Measurements from ENCODE around the gene INSYN2A. TPM values are rescaled to one million over a fixed set of nuclear protein-coding genes. Genes with fewer than 3 reads are reported as not detected.

Gene INSYN2A
- total and polyA plus RNA-seq, 2 donors (not counting 3 experiments of a cell fraction or from before 2014, with no cell fraction given): 0.04 to 0.07 TPM

- Histone ChIP-seq H3K4me2 (ENCODE audit: insufficient read depth, low read length) (no peak overlapping the region), H3K4me3 (replicated peaks in 1 of 3; ENCODE audit: insufficient read depth in 1 of 3, low read depth in 1 of 3, low read length in 3 of 3) (no peak overlapping the region), H3K79me2 (ENCODE audit: control insufficient read depth, insufficient read depth, low read length) (no peaks in the 10 kb centered on the region), H3K27me3 (ENCODE audit: control insufficient read depth in 2 of 2, insufficient read depth in 2 of 2, low read length in 2 of 2) (no peaks in the 10 kb centered on the region), H2AFZ (ENCODE audit: low read depth, low read length) (no peak overlapping the region), H3K36me3 (ENCODE audit: control insufficient read depth in 2 of 2, extremely low read depth in 1 of 2, insufficient read depth in 2 of 2, low read length in 2 of 2) (peaks cover 0 to 2% of the 10 kb centered on the region in 2 experiments), H3K27ac (ENCODE audit: insufficient read depth, low read depth, low read length) (no peak overlapping the region), H3K4me1 (ENCODE audit: control insufficient read depth, extremely low read depth, insufficient read depth, low read length) (no peaks in the 10 kb centered on the region), H3K9ac (replicated peaks; ENCODE audit: extremely low read depth, insufficient read depth, low read length) (no peak overlapping the region), H3K9me1 (replicated peaks; ENCODE audit: control insufficient read depth, extremely low read depth, insufficient read depth, low read length) (no peaks in the 10 kb centered on the region), H4K20me1 (replicated peaks; ENCODE audit: control insufficient read depth, extremely low read depth, insufficient read depth, low read length) (peaks cover 5% of the 10 kb centered on the region), H3K9me3 (replicated peaks; ENCODE audit: control insufficient read depth, insufficient read depth, low read length) (no peaks in the 10 kb centered on the region)
- ChIA-PET POLR2A (no interaction called here), CTCF (no interaction called here)
- no TSS peak for BruUV-seq (replicated peaks)
- intact Hi-C loops (cut with micrococcal nuclease) (no loop called here), dilution Hi-C loops (cut with MboI; ENCODE audit: extremely low pct_ligation_motif_present, low sequenced_read_pairs) (no loop called here)
- no peak for FAIRE-seq
- TF ChIP-seq POLR2AphosphoS5 (IDR thresholded peaks at IDR 0.05; ENCODE audit: insufficient read depth, low read depth, low read length): no peak
- TF ChIP-seq EZH2 (IDR thresholded peaks at IDR 0.05; ENCODE audit: borderline replicate concordance, low read depth, low read length, severe bottlenecking): no peak
- no peak for TF ChIP-seq JUN (IDR thresholded peaks at IDR 0.05; ENCODE audit: borderline replicate concordance, insufficient read depth, insufficient read length, low read depth)
- no peak for TF ChIP-seq CTCF (IDR thresholded peaks at IDR 0.05; ENCODE audit: extremely low read depth in 1 of 2, insufficient read depth in 1 of 2, low read depth in 1 of 2, low read length in 2 of 2)
- TF ChIP-seq MYC (IDR thresholded peaks at IDR 0.05; ENCODE audit: low read depth, low read length): no peak
- TF ChIP-seq POLR2A (IDR thresholded peaks at IDR 0.05; ENCODE audit: low read depth, low read length): no peak
- no peak for TF ChIP-seq GATA2 (IDR thresholded peaks at IDR 0.05; ENCODE audit: insufficient read depth, insufficient read length, low read depth, low read length)
- TF ChIP-seq, protein P1, sequence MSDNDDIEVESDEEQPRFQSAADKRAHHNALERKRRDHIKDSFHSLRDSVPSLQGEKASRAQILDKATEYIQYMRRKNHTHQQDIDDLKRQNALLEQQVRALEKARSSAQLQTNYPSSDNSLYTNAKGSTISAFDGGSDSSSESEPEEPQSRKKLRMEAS (IDR thresholded peaks at IDR 0.05; ENCODE audit: insufficient read depth, insufficient read length): no peak
- TF ChIP-seq FOS (IDR thresholded peaks at IDR 0.05; ENCODE audit: borderline replicate concordance, insufficient read depth, low read length): no peak
- DNase-seq (ENCODE audit: low read depth, low spot score): no peak
Observed at GRCh38 chr10:127162841-127163240, 33.5 kb downstream of the INSYN2A start.
